Measurements from ENCODE around the gene FXR2. TPM values are rescaled to one million over a fixed set of nuclear protein-coding genes. Genes with fewer than 3 reads are reported as not detected.

The FXR2 gene
- total RNA-seq, 3 donors from 2014 or later (not counting 1 experiment from before 2014, with no cell fraction given), result 23.7 to 40.2 (median 29.5) TPM

DNA sequence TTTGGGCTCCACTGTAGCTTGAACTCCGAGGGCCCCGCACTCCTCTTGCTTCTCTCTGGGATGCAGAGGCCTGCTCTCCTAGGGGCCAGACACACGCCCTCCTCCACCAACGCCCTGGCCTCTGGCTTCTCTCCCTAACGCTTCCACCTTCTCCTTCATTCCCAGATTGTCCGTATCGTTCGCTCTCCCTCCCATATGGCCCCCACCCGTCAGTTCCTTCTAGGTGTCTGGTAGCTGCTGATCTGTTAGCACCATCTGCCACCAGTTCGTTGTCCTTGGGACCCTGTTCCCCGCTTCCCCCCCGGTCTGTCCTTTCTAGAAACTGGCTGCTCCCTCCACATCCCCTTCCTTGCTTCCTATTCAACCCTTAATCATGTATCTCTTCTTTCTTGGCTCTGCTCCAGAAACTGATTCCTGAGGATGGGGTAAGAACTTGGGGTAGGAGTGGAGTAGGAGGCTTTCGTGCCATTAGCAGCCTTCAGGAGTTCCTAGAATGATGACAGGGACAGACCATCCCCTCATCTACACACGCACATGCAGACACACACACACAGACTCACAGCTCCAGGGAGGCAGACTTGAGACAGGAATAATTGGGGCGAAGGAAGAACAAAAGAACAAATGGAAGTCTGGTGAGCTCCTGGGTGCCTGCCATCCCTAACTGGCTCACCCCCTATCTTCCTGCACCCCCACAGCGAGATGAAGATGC, 40.3 kb upstream of the FXR2 start:
- ATAC-seq, result no peak
- Mint-ChIP-seq H3K9me3 (no peaks in the 10 kb centered on the region), H3K27me3 (ENCODE audit: low read depth in 2 of 2) (peaks cover 25% of the 10 kb centered on the region in 2 donors), H3K4me1 (peaks cover 13 to 14% of the 10 kb centered on the region in 2 donors), H3K36me3 (no peaks in the 10 kb centered on the region), H3K27ac (no peak overlapping the region), H3K4me3 (no peak overlapping the region)
- TF ChIP-seq CTCF (IDR thresholded peaks at IDR 0.05), result no peak
- Histone ChIP-seq H3K36me3 (ENCODE audit: control insufficient read depth, insufficient read depth, low read length) (no peaks in the 10 kb centered on the region), H3K27ac (ENCODE audit: low read length) (no peak overlapping the region), H3K4me3 (ENCODE audit: low read length) (no peak overlapping the region), H3K27me3 (ENCODE audit: control insufficient read depth, insufficient read depth, low read length) (peaks cover 18% of the 10 kb centered on the region), H3K4me1 (ENCODE audit: control insufficient read depth, insufficient read depth, low read length) (peaks cover 17% of the 10 kb centered on the region), H3K9me3 (ENCODE audit: control insufficient read depth, insufficient read depth, low read length) (no peaks in the 10 kb centered on the region)
- no peak for DNase-seq
- intact Hi-C loops (cut with micrococcal nuclease), result no loop called here
- 91% methylated on average over 15 of the region's 16 CpGs for WGBS (ENCODE audit: insufficient coverage)

DNA sequence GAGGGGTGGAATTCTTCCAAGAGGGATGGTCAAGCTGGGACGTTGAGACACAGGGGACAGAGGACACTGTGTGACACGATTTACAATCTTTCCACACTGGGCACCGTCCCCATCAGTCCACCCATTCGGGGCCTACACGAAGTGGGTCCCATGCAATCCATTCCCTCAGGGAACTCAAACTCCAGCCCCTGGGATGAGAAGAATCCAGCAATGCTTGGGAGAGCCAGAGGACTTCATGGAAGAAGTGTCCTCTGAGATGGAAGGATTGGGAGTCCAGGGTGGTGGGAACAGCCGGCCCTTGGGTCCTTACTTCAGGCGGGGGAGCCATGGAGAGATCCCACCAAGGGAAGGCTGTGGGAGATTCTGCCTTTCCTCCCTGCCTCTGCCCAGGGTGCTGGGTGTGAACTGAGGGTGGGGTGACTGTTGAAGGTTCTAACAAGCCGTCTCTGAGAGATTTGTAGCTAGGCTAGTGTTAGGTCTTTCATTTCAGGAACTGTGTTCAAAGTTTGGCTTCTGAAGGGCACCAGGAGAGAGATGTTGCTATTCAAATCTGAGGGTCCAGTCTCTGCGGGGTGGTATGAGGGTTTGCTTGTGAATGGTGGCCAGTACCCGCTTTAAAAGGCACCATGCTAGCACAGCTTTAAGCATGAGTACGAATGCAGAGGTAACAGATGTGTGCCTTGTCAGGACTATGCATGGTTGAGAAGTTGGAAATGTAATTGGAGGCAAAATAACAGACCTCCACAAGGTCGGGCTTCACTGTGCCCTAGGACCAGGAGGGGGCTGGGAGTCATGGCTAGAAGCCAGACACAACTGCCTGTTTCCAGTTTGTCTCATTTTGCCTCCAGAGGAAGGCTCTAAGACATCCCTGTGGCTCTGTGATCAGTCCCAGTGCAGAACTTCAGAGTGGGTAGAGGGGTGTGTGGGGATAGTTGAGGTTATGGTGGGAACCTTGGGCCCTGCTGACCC, 38.0 kb upstream of the FXR2 start:
- Mint-ChIP-seq H3K4me3 (no peak overlapping the region), H3K27me3 (ENCODE audit: low read depth in 2 of 2) (peaks cover 28 to 32% of the 10 kb centered on the region in 2 donors), H3K36me3 (no peaks in the 10 kb centered on the region), H3K4me1 (peaks cover 15 to 17% of the 10 kb centered on the region in 2 donors), H3K27ac (no peak overlapping the region), H3K9me3 (no peaks in the 10 kb centered on the region)
- TF ChIP-seq CTCF (IDR thresholded peaks at IDR 0.05), result no peak
- ATAC-seq (no peak), DNase-seq (no peak)
- H3K4me1 ChIP-seq (ENCODE audit: control insufficient read depth, insufficient read depth, low read length), result peaks cover 19% of the 10 kb centered on the region
- H3K4me3 ChIP-seq (ENCODE audit: low read length), result no peak overlapping the region
- peaks cover 24% of the 10 kb centered on the region for H3K27me3 ChIP-seq (ENCODE audit: control insufficient read depth, insufficient read depth, low read length)
- 85% methylated on average over 12 of the region's 12 CpGs for WGBS (ENCODE audit: insufficient coverage)
- no peaks in the 10 kb centered on the region for H3K9me3 ChIP-seq (ENCODE audit: control insufficient read depth, insufficient read depth, low read length)
- intact Hi-C loops (cut with micrococcal nuclease), result no loop called here
- H3K36me3 ChIP-seq (ENCODE audit: control insufficient read depth, insufficient read depth, low read length), result no peaks in the 10 kb centered on the region
- H3K27ac ChIP-seq (ENCODE audit: low read length), result no peak overlapping the region

- DNase-seq (no peak), ATAC-seq (no peak)
- peak overlapping the region; percentile 49 for H3K4me3 Mint-ChIP-seq
- no peaks in the 10 kb centered on the region for H3K36me3 Mint-ChIP-seq
- Histone ChIP-seq H3K27ac (ENCODE audit: low read length) (no peak overlapping the region), H3K36me3 (ENCODE audit: control insufficient read depth, insufficient read depth, low read length) (no peaks in the 10 kb centered on the region), H3K4me3 (ENCODE audit: low read length) (no peak overlapping the region), H3K27me3 (ENCODE audit: control insufficient read depth, insufficient read depth, low read length) (peaks cover 24% of the 10 kb centered on the region), H3K9me3 (ENCODE audit: control insufficient read depth, insufficient read depth, low read length) (no peaks in the 10 kb centered on the region), H3K4me1 (ENCODE audit: control insufficient read depth, insufficient read depth, low read length) (peaks cover 19% of the 10 kb centered on the region)
- H3K9me3 Mint-ChIP-seq, result no peaks in the 10 kb centered on the region
- H3K27me3 Mint-ChIP-seq (ENCODE audit: low read depth in 2 of 2), result peaks cover 28 to 30% of the 10 kb centered on the region in 2 donors
- H3K27ac Mint-ChIP-seq, result no peak overlapping the region
- 8% methylated on average over 51 of the region's 54 CpGs for WGBS (ENCODE audit: insufficient coverage)
- H3K4me1 Mint-ChIP-seq, result peaks cover 15 to 17% of the 10 kb centered on the region in 2 donors
- intact Hi-C loops (cut with micrococcal nuclease), result no loop called here
- no peak for TF ChIP-seq CTCF (IDR thresholded peaks at IDR 0.05)
Observed at GRCh38 chr17:7651665-7652387, 37.1 kb upstream of the FXR2 start.
